ENCODE measurements around the gene PLOD1.

Gene PLOD1

DNA sequence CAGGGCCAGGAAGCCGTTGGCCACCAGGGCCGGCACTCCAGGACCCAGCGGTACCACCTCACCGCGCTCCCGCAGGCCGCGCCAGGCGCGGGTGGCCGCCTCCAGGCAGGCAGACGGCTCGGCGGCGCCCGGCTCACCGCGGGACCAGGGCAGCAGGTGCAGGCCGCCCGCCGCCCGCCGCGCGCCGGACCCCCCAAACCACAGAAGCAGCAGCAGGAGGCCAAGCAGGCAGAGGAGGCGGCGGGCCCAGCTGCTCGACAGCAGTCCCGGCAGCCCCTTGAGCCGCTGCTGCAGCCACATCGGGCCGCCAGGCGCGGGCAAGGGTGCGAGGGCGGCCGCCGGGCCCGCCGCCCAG is 8.6 kb upstream of the PLOD1 start:
- TF ChIP-seq, protein P1, sequence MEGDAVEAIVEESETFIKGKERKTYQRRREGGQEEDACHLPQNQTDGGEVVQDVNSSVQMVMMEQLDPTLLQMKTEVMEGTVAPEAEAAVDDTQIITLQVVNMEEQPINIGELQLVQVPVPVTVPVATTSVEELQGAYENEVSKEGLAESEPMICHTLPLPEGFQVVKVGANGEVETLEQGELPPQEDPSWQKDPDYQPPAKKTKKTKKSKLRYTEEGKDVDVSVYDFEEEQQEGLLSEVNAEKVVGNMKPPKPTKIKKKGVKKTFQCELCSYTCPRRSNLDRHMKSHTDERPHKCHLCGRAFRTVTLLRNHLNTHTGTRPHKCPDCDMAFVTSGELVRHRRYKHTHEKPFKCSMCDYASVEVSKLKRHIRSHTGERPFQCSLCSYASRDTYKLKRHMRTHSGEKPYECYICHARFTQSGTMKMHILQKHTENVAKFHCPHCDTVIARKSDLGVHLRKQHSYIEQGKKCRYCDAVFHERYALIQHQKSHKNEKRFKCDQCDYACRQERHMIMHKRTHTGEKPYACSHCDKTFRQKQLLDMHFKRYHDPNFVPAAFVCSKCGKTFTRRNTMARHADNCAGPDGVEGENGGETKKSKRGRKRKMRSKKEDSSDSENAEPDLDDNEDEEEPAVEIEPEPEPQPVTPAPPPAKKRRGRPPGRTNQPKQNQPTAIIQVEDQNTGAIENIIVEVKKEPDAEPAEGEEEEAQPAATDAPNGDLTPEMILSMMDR (IDR thresholded peaks at IDR 0.05; ENCODE audit: low read depth, low read length): no peak
- DNase-seq: no peak
- H3K27ac ChIP-seq: no peak overlapping the region
- peaks cover 32% of the 10 kb centered on the region for H3K36me3 ChIP-seq
- no peaks in the 10 kb centered on the region for H3K9me3 ChIP-seq (ENCODE audit: severe bottlenecking)
- no peaks in the 10 kb centered on the region for H3K27me3 ChIP-seq (ENCODE audit: insufficient read depth, low read depth, severe bottlenecking)
- H3K4me3 ChIP-seq (ENCODE audit: low read depth, low read length): peak overlapping the region; percentile 51

DNA sequence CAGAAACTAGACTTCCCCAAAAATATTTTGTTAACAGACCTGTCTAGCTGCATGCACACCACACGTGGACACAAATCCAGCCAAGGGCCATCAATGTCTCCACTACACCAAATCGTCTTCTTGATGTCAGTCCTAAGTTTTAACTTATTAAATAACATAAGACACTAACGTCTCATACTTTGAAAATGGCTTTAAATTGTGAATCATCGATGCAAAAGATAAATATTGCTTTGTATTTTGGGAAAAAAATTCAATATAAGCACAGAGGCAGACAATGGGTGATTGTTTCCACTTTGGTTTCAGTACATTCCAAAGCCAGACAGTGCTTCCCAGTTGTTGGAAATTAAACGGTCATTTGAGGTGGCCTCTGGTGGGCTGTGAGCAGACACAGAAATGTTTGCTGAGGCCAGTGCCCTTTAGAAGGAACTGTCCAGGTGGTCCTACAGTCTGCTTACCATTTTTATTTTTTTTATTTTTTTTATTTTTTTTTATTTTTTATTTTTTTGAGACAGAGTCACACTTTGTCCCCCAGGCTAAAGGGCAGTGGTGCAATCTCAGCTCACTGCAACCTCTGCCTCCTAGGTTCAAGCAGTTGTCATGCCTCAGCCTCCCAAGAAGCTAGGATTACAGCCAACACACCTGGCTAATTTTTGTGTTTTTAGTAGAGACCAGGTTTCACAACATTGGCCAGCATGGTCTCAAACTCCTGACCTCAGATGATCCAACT is 6.5 kb upstream of the PLOD1 start:
- no peaks in the 10 kb centered on the region for H3K9me3 ChIP-seq (ENCODE audit: severe bottlenecking)
- DNase-seq: no peak

DNA sequence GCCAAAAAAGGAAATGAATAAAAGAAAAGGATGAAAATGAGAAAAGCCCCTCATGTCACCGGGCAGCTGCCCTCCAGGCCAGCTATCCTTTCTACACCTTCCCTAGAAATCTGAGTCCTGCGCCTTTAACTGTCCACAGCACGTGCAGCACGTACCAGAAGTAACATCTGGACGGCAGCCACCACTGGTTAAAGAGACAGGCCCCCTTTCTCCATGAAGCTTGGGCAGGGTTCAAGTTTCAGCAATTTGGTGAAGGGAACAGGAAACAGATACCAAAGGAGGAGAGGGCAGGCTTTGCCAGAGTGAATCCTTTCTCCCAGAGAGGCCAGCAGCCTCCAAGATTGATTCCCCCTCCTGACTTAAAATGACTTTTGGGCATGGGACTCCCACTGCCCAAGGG is 4.7 kb upstream of the PLOD1 start:
- no peaks in the 10 kb centered on the region for H3K9me3 ChIP-seq (ENCODE audit: severe bottlenecking)
- no peak overlapping the region for H3K4me3 ChIP-seq (ENCODE audit: low read depth, low read length)
- TF ChIP-seq, protein P1 (IDR thresholded peaks at IDR 0.05; ENCODE audit: low read depth, low read length): no peak
- no peak overlapping the region for H3K27ac ChIP-seq
- no peak for DNase-seq
- peaks cover 2% of the 10 kb centered on the region for H3K36me3 ChIP-seq
- no peaks in the 10 kb centered on the region for H3K27me3 ChIP-seq (ENCODE audit: insufficient read depth, low read depth, severe bottlenecking)

More for the DNA sequence above, 6.5 kb upstream of the PLOD1 start:
- no peaks in the 10 kb centered on the region for H3K27me3 ChIP-seq (ENCODE audit: insufficient read depth, low read depth, severe bottlenecking)
- TF ChIP-seq, protein P1 (IDR thresholded peaks at IDR 0.05; ENCODE audit: low read depth, low read length): no peak
- peaks cover 18% of the 10 kb centered on the region for H3K36me3 ChIP-seq
- H3K27ac ChIP-seq: no peak overlapping the region
- no peak overlapping the region for H3K4me3 ChIP-seq (ENCODE audit: low read depth, low read length)

DNA sequence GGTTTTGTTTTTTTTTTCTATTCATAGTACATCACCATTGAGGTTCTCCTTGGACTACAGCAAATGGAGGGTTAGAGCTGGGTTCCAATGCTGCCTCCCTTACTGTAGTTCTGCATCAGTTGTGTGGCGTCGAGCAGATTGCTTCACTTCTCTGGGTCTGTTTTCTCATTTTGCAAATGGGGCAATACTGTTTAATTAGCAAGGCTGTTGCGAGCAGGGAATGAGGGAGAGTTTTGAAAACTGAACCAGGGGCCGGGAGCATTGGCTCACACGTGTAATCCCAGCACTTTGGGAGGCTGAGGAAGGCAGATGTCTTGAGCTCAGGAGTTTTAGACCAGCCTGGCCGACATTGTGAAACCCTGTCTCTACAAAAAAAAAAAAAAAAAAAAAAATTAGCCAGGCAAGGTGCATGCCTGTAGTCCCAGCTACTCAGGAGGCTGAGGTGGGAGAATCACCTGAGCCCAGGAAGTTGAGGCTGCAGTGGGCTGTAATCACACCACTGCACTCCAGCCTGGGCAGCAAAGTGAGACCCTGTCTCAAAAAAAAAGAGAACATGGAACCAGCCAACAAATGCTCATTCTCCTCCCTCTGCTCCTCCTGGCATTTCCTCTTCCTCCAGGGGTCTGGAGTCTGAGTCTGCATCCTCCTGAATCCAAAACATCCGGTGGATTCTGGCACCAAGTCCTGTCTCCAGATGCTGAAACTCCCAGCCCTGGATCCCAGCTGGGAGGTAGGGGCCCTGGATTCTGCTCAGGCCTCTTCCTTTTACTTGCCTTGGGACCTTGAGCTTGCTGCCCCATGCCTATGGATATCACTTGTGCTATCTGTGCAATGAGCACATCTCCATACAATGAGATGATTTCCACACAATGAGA is 3.7 kb upstream of the PLOD1 start:
- Histone ChIP-seq H3K27ac (no peak overlapping the region), H3K36me3 (peaks cover under 1% of the 10 kb centered on the region; the same call in 1 of the 2 replicates), H3K27me3 (ENCODE audit: insufficient read depth, low read depth, severe bottlenecking) (no peaks in the 10 kb centered on the region), H3K9me3 (ENCODE audit: severe bottlenecking) (no peaks in the 10 kb centered on the region), H3K4me3 (ENCODE audit: low read depth, low read length) (no peak overlapping the region)
- TF ChIP-seq, protein P1 (IDR thresholded peaks at IDR 0.05; ENCODE audit: low read depth, low read length): no peak
- no peak for DNase-seq

DNA sequence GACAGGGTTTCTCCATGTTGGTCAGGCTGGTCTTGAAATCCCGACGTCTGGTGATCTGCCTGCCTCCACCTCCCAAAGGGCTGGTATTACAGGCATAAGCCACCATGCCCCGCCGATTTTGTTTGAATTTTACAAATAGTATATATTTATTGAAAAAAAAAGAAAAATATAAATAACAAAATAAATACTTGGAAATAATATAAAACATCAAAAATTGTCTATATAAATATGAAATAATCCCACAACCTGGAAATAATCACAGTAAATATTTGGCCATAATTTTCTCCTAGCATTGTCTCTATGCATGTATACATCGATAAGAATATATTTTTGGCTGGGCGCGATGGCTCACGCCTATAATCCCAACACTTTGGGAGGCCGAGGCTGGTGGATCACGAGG is 2.7 kb upstream of the PLOD1 start:
- Histone ChIP-seq H3K4me3 (ENCODE audit: low read depth, low read length) (no peak overlapping the region), H3K9me3 (ENCODE audit: severe bottlenecking) (no peaks in the 10 kb centered on the region), H3K27ac (no peak overlapping the region), H3K27me3 (ENCODE audit: insufficient read depth, low read depth, severe bottlenecking) (no peaks in the 10 kb centered on the region), H3K36me3 (peaks cover 4% of the 10 kb centered on the region; the same call in 1 of the 2 replicates)
- DNase-seq: no peak
- TF ChIP-seq, protein P1 (IDR thresholded peaks at IDR 0.05; ENCODE audit: low read depth, low read length): no peak
